Endothelial cell of umbilical vein (primary cell): ENCODE measurements around the gene NAALADL1. TPM values are rescaled to one million over a fixed set of nuclear protein-coding genes. Genes with fewer than 3 reads are reported as not detected.
A peak's percentile ranks its signal among the peaks of the same experiment; 100 is the strongest.

Experiments
- BruUV-seq: library from RNA; stranded (reverse); fragments of 400-500 nt; replicated peaks from 2 replicates; lab custom pipeline; 2021; lab: Mats Ljungman, UMichigan
- CTCF ChIA-PET: fragments of 300-600, 350-600 bp; sonication (Branson Sonifier 250); formaldehyde crosslinking; loops from one replicate; lab custom pipeline; 2021; ENCODE audit warnings: antibody characterized with exemption, inconsistent platforms; lab: Charles Lee
- POLR2A ChIA-PET: fragments of 300-600, 350-600 bp; sonication (Branson Sonifier 250); formaldehyde crosslinking; loops from one replicate; lab custom pipeline; 2021; ENCODE audit warnings: antibody characterized with exemption, inconsistent platforms; lab: Charles Lee
- DNase-seq: peaks from one replicate; pipeline ENCODE4 v3.0.0-alpha.2; 2011; ENCODE audit warnings: low read depth, low spot score
- FAIRE-seq: peaks from 2 replicates; lab custom pipeline; 2011; peaks lifted over from hg19 to GRCh38; lab: Jason Lieb, UNC
- H2AFZ ChIP-seq: 2 replicates; pipeline ENCODE4 v1.6.0; 2012; ENCODE audit warnings: low read depth, low read length, control low read depth, inconsistent platforms
- H3K27ac ChIP-seq: 2 replicates; pipeline ENCODE4 v1.5.1; 2011; ENCODE audit warnings: low read depth, mild to moderate bottlenecking, control low read depth, low read length, moderate library complexity; ENCODE audit not compliant: insufficient read depth
- H3K27me3 ChIP-seq, 2 experiments: 2 replicates each; pipeline versions ENCODE4 v1.6.0 to v1.6.1; 2011; ENCODE audit warnings: low read length in 2 of 2, mixed read lengths in 1 of 2; ENCODE audit not compliant: control insufficient read depth in 2 of 2, insufficient read depth in 2 of 2
- H3K36me3 ChIP-seq, 2 experiments: 2 replicates in 1 of 2; 3 replicates in 1 of 2; pipeline ENCODE4 v1.5.1; 2011; ENCODE audit warnings: low read length in 2 of 2, mild to moderate bottlenecking in 1 of 2, moderate library complexity in 1 of 2; ENCODE audit not compliant: control insufficient read depth in 2 of 2, insufficient read depth in 2 of 2; ENCODE audit errors: extremely low read depth in 1 of 2
- H3K4me1 ChIP-seq: 3 replicates; pipeline ENCODE4 v1.5.1; 2011; ENCODE audit warnings: mild to moderate bottlenecking, low read length; ENCODE audit not compliant: control insufficient read depth, insufficient read depth; ENCODE audit errors: extremely low read depth
- H3K4me2 ChIP-seq: 2 replicates; pipeline ENCODE4 v1.6.1; 2011; ENCODE audit warnings: low read length, control low read depth, mixed read lengths; ENCODE audit not compliant: insufficient read depth
- H3K4me3 ChIP-seq, 3 experiments: fragments of 200-600 bp in 1 of 3; sonication (generic), shearing (Covaris generic) in 1 of 3; replicated peaks in 1 of 3; 2 replicates each; pipeline ENCODE4 v1.5.1; 2011 to 2016; ENCODE audit warnings: control low read depth in 3 of 3, low read length in 3 of 3, mild to moderate bottlenecking in 2 of 3, inconsistent platforms in 1 of 3, low read depth in 1 of 3, moderate library complexity in 1 of 3; ENCODE audit not compliant: insufficient read depth in 1 of 3
- H3K79me2 ChIP-seq: 2 replicates; pipeline ENCODE4 v1.6.0; 2012; ENCODE audit warnings: low read length, inconsistent platforms; ENCODE audit not compliant: control insufficient read depth, insufficient read depth
- H3K9ac ChIP-seq: replicated peaks from 2 replicates; pipeline ENCODE3; 2011; ENCODE audit warnings: low read length, control low read depth; ENCODE audit not compliant: insufficient read depth; ENCODE audit errors: extremely low read depth
- H3K9me1 ChIP-seq: replicated peaks from 3 replicates; pipeline ENCODE4 v1.6.0; 2011; ENCODE audit warnings: mild to moderate bottlenecking, low read length; ENCODE audit not compliant: control insufficient read depth, insufficient read depth; ENCODE audit errors: extremely low read depth
- H3K9me3 ChIP-seq: replicated peaks from 2 replicates; pipeline ENCODE4 v1.5.1; 2012; ENCODE audit warnings: low read length, inconsistent platforms; ENCODE audit not compliant: control insufficient read depth, insufficient read depth
- H4K20me1 ChIP-seq: replicated peaks from 2 replicates; pipeline ENCODE3; 2011; ENCODE audit warnings: mild to moderate bottlenecking, low read length; ENCODE audit not compliant: control insufficient read depth, insufficient read depth; ENCODE audit errors: extremely low read depth
- FOS ChIP-seq: IDR thresholded peaks from 2 replicates; pipeline ENCODE4 v1.6.1; 2011; ENCODE audit warnings: mild to moderate bottlenecking, low read length, moderate library complexity, borderline replicate concordance; ENCODE audit not compliant: insufficient read depth
- GATA2 ChIP-seq: IDR thresholded peaks from 2 replicates; pipeline ENCODE4 v1.7.0; 2011; ENCODE audit warnings: low read depth, mild to moderate bottlenecking, moderate library complexity, mixed read lengths, low read length; ENCODE audit not compliant: insufficient read length, insufficient read depth
- POLR2A ChIP-seq: IDR thresholded peaks from 2 replicates; pipeline ENCODE4 v1.6.1; 2012; ENCODE audit warnings: low read depth, mild to moderate bottlenecking, control low read depth, low read length
- POLR2AphosphoS5 ChIP-seq: IDR thresholded peaks from 2 replicates; pipeline ENCODE4 v1.6.1; 2012; ENCODE audit warnings: low read depth, mild to moderate bottlenecking, control low read depth, low read length, moderate library complexity; ENCODE audit not compliant: insufficient read depth
- dilution Hi-C: fragments of 300-500 bp; cut with MboI; formaldehyde crosslinking; loops from one replicate; pipeline ENCODE4 v1.15.0; 2019; ENCODE audit warnings: low sequenced_read_pairs; ENCODE audit not compliant: extremely low pct_ligation_motif_present
- intact Hi-C: fragments of 100-400 bp; cut with micrococcal nuclease; formaldehyde crosslinking; loops from one replicate; pipeline ENCODE4 v1.10.0; 2022
- polyA plus RNA-seq, 4 experiments: library from polyadenylated mRNA; depleted of rRNA in 3 of 4; stranded (reverse) in 3 of 4; unstranded in 1 of 4; fragments of >200 nt; gene quantifications; 2 replicates each; pipeline versions ENCODE4 v1.2.1 to v1.2.3, GENCODE V29; 2011 to 2012; ENCODE audit warnings: missing spikeins in 1 of 4
- total RNA-seq: library from RNA; stranded (reverse); gene quantifications from 2 replicates; pipeline ENCODE4 v1.2.3, GENCODE V29; 2021
- TF ChIP-seq, protein P1 (sequence below), 2 donors: IDR thresholded peaks; 1 replicate in 1 of 2; 2 replicates in 1 of 2; pipeline ENCODE4 v1.5.1; 2011; ENCODE audit warnings: low read length in 2 of 2, mild to moderate bottlenecking in 2 of 2, moderate library complexity in 2 of 2, control low read depth in 1 of 2, inconsistent platforms in 1 of 2, low read depth in 1 of 2; ENCODE audit not compliant: insufficient read depth in 1 of 2; ENCODE audit errors: extremely low read depth in 1 of 2
- TF ChIP-seq, protein P2 (sequence below): IDR thresholded peaks from 2 replicates; pipeline ENCODE4 v1.6.1; 2011; ENCODE audit not compliant: insufficient read depth, insufficient read length

Gene NAALADL1
- total and polyA plus RNA-seq, 2 donors (not counting 3 experiments of a cell fraction or from before 2014, with no cell fraction given) = 6.8 to 13.9 TPM

DNA sequence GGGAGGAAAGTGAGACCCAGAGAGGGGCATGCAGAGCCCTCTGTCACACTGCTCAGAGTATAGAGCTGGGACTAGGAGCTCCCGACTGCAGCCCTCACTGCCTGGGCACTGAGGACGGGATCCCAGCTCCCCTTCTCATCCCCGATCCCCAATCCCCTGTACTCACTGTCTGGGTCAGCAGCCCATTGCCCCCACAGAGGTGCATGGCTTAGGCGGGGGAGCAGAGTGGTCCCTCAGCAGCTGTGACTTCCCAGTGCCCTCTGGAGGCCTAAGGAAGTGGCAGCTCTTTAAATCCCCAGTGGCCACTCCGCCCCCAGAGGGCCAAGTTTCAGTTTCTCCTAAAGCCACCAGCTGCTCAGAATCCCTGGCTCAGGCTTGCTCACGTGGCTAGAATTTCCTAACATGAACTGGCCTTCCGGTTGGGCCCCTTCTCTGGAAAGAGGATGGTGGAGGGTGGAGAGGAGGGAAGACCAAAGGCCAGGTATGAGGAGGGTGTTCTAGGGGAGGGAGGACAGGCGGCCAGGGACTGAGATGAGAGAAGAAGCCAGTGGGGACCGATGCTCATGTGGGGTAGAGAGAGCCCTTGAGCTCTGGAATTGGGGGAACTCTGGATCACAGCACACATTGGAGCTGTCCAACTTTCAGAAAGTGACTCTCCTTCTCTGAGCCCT, 61.5 kb downstream of the NAALADL1 start, which contains the start of gene BATF2:
TSS of gene BATF2 (minus strand) at position 262 of the 671 bp plus-strand sequence. CDS start at position 205, 57 bp downstream.
- no TSS peak for BruUV-seq
- DNase-seq (peak; percentile 73), FAIRE-seq (peak; percentile 91)
- Histone ChIP-seq H3K4me2 (peak within 1 kb of the TSS; percentile 21), H4K20me1 (no peaks in the 10 kb centered on the region), H3K27ac (no peak within 1 kb of the TSS), H2AFZ (peak within 1 kb of the TSS; percentile 66), H3K27me3 (no peaks in the 10 kb centered on the region), H3K9ac (no peak within 1 kb of the TSS), H3K9me3 (no peaks in the 10 kb centered on the region), H3K9me1 (no peaks in the 10 kb centered on the region), H3K4me3 (peak within 1 kb of the TSS in 1 of 3 experiments; percentile 14), H3K36me3 (no peaks in the 10 kb centered on the region), H3K4me1 (no peaks in the 10 kb centered on the region), H3K79me2 (no peaks in the 10 kb centered on the region)
- ChIA-PET POLR2A (interaction anchor here (0.8 kb wide), 1 partner anchor 18 kb away, joined by 3 read pairs; the partner anchor contains the start of gene ARL2), CTCF (interaction anchor here (0.7 to 4.2 kb wide), 30 partner anchors 9 to 212 kb away, joined by 3 to 40 read pairs (median 5); partner anchors contain the start of genes ARL2, ATG2A, CDC42BPG and GPHA2)
- dilution Hi-C loops (no loop called here), intact Hi-C loops (loop anchor here (1.0 to 2.0 kb wide), 3 partner anchors 72 to 150 kb away; partner anchors contain the start of genes ATG2A and PPP2R5B)
- TF ChIP-seq POLR2AphosphoS5 (peak; percentile 56), POLR2A (no peak), FOS (no peak), GATA2 (no peak)
- TF ChIP-seq, protein P1, sequence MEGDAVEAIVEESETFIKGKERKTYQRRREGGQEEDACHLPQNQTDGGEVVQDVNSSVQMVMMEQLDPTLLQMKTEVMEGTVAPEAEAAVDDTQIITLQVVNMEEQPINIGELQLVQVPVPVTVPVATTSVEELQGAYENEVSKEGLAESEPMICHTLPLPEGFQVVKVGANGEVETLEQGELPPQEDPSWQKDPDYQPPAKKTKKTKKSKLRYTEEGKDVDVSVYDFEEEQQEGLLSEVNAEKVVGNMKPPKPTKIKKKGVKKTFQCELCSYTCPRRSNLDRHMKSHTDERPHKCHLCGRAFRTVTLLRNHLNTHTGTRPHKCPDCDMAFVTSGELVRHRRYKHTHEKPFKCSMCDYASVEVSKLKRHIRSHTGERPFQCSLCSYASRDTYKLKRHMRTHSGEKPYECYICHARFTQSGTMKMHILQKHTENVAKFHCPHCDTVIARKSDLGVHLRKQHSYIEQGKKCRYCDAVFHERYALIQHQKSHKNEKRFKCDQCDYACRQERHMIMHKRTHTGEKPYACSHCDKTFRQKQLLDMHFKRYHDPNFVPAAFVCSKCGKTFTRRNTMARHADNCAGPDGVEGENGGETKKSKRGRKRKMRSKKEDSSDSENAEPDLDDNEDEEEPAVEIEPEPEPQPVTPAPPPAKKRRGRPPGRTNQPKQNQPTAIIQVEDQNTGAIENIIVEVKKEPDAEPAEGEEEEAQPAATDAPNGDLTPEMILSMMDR (IDR thresholded peaks at IDR 0.05; ENCODE audit: extremely low read depth in 1 of 2, insufficient read depth in 1 of 2, low read depth in 1 of 2, low read length in 2 of 2) = peak; percentile 39 to 65
- TF ChIP-seq, protein P2, sequence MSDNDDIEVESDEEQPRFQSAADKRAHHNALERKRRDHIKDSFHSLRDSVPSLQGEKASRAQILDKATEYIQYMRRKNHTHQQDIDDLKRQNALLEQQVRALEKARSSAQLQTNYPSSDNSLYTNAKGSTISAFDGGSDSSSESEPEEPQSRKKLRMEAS = no peak
